ENCODE data around the gene ASTL. TPM values are rescaled to one million over a fixed set of nuclear protein-coding genes. Genes with fewer than 3 reads are reported as not detected.

ASTL gene
- total RNA-seq, 3 donors from 2014 or later (not counting 1 experiment from before 2014, with no cell fraction given), result 5.5 to 11.3 (median 8.8) TPM

GRCh38 chr2:96153991-96154431, 15.7 kb upstream of the ASTL start:
- peak in 1 of 2 donors; percentile 9 for DNase-seq
- no peak for TF ChIP-seq CTCF (IDR thresholded peaks at IDR 0.05)

GRCh38 chr2:96153291-96153713, 15.0 kb upstream of the ASTL start:
- Histone ChIP-seq H3K27me3 (ENCODE audit: control insufficient read depth, insufficient read depth, low read length) (no peaks in the 10 kb centered on the region), H3K36me3 (ENCODE audit: control insufficient read depth, insufficient read depth, low read length) (no peaks in the 10 kb centered on the region), H3K27ac (ENCODE audit: low read length) (no peak overlapping the region), H3K4me1 (ENCODE audit: control insufficient read depth, insufficient read depth, low read length) (peaks cover 50% of the 10 kb centered on the region), H3K4me3 (ENCODE audit: low read length) (no peak overlapping the region), H3K9me3 (ENCODE audit: control insufficient read depth, insufficient read depth, low read length) (no peaks in the 10 kb centered on the region)
- no peak for ATAC-seq
- WGBS (ENCODE audit: insufficient coverage), result 95% methylated on average over 7 of the region's 7 CpGs
- no peaks in the 10 kb centered on the region for H3K27me3 Mint-ChIP-seq (ENCODE audit: low read depth in 2 of 2)
- peak in 1 of 2 donors; percentile 17 for DNase-seq
- no peaks in the 10 kb centered on the region for H3K9me3 Mint-ChIP-seq
- H3K4me3 Mint-ChIP-seq, result no peak overlapping the region
- H3K4me1 Mint-ChIP-seq, result peaks cover 4 to 48% of the 10 kb centered on the region in 2 donors
- peak overlapping the region in 1 of 2 donors; percentile 71 for H3K27ac Mint-ChIP-seq
- no peak for TF ChIP-seq CTCF (IDR thresholded peaks at IDR 0.05)
- no peaks in the 10 kb centered on the region for H3K36me3 Mint-ChIP-seq
- intact Hi-C loops (cut with micrococcal nuclease), result no loop called here

More at GRCh38 chr2:96153991-96154431, 15.7 kb upstream of the ASTL start:
- no peak for ATAC-seq
- intact Hi-C loops (cut with micrococcal nuclease), result no loop called here
- Mint-ChIP-seq H3K36me3 (no peaks in the 10 kb centered on the region), H3K27me3 (ENCODE audit: low read depth in 2 of 2) (no peaks in the 10 kb centered on the region), H3K9me3 (no peaks in the 10 kb centered on the region), H3K27ac (peak overlapping the region in 1 of 2 donors; percentile 71), H3K4me3 (no peak overlapping the region), H3K4me1 (peaks cover under 1 to 45% of the 10 kb centered on the region in 2 donors)
- Histone ChIP-seq H3K4me1 (ENCODE audit: control insufficient read depth, insufficient read depth, low read length) (peaks cover 51% of the 10 kb centered on the region), H3K36me3 (ENCODE audit: control insufficient read depth, insufficient read depth, low read length) (no peaks in the 10 kb centered on the region), H3K4me3 (ENCODE audit: low read length) (no peak overlapping the region), H3K27ac (ENCODE audit: low read length) (no peak overlapping the region), H3K27me3 (ENCODE audit: control insufficient read depth, insufficient read depth, low read length) (no peaks in the 10 kb centered on the region), H3K9me3 (ENCODE audit: control insufficient read depth, insufficient read depth, low read length) (no peaks in the 10 kb centered on the region)
- 86% methylated on average over 7 of the region's 7 CpGs for WGBS (ENCODE audit: insufficient coverage)

GRCh38 chr2:96152304-96153161, 14.2 kb upstream of the ASTL start:
- Histone ChIP-seq H3K9me3 (ENCODE audit: control insufficient read depth, insufficient read depth, low read length) (no peaks in the 10 kb centered on the region), H3K4me3 (ENCODE audit: low read length) (no peak overlapping the region), H3K36me3 (ENCODE audit: control insufficient read depth, insufficient read depth, low read length) (no peaks in the 10 kb centered on the region), H3K4me1 (ENCODE audit: control insufficient read depth, insufficient read depth, low read length) (peaks cover 50% of the 10 kb centered on the region), H3K27me3 (ENCODE audit: control insufficient read depth, insufficient read depth, low read length) (no peaks in the 10 kb centered on the region), H3K27ac (ENCODE audit: low read length) (no peak overlapping the region)
- H3K27ac Mint-ChIP-seq, result peak overlapping the region in 1 of 2 donors; percentile 71
- 85% methylated on average over 12 of the region's 13 CpGs for WGBS (ENCODE audit: insufficient coverage)
- no peaks in the 10 kb centered on the region for H3K9me3 Mint-ChIP-seq
- no peak for ATAC-seq
- H3K36me3 Mint-ChIP-seq, result no peaks in the 10 kb centered on the region
- no peaks in the 10 kb centered on the region for H3K27me3 Mint-ChIP-seq (ENCODE audit: low read depth in 2 of 2)
- no peak overlapping the region for H3K4me3 Mint-ChIP-seq
- DNase-seq, result no peak
- peaks cover 9 to 48% of the 10 kb centered on the region in 2 donors for H3K4me1 Mint-ChIP-seq
- intact Hi-C loops (cut with micrococcal nuclease), result no loop called here
- no peak for TF ChIP-seq CTCF (IDR thresholded peaks at IDR 0.05)

Data from natural killer cell (primary cell).